ENCODE results near the gene SLC15A1.

DNA sequence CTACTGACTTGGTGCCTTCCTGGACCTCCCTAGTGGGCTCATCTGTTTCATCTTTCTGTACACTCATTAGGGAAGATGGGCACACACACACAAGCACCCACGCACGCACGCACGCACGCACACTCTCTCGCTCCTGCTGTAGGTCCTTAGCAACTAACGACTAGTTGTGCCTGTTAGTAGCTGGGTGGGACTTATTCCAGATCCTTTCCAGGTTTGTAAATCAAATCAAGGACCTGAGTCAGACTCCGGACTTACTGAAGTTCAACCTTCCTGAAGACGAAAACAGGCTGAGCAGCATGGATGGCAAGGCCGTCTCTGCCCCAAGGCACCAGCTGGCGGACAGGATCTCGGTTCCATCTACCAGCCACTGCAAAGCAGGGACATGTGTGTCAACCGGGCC lies 76.2 kb downstream of the SLC15A1 start:
- TF ChIP-seq, protein P1, sequence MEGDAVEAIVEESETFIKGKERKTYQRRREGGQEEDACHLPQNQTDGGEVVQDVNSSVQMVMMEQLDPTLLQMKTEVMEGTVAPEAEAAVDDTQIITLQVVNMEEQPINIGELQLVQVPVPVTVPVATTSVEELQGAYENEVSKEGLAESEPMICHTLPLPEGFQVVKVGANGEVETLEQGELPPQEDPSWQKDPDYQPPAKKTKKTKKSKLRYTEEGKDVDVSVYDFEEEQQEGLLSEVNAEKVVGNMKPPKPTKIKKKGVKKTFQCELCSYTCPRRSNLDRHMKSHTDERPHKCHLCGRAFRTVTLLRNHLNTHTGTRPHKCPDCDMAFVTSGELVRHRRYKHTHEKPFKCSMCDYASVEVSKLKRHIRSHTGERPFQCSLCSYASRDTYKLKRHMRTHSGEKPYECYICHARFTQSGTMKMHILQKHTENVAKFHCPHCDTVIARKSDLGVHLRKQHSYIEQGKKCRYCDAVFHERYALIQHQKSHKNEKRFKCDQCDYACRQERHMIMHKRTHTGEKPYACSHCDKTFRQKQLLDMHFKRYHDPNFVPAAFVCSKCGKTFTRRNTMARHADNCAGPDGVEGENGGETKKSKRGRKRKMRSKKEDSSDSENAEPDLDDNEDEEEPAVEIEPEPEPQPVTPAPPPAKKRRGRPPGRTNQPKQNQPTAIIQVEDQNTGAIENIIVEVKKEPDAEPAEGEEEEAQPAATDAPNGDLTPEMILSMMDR (IDR thresholded peaks at IDR 0.05) = no peak
- no peak for TF ChIP-seq POLR2A (IDR thresholded peaks at IDR 0.05)

Data from transverse colon (tissue), 3 donors.